GM21825 (cell line): ENCODE data around the gene NOL4L.
"Not testable (repeated sequence)": the region's sequence is repeated elsewhere in the genome, so short reads cannot be mapped to it uniquely, and the experiment has no call there.

Source experiments
- ATAC-seq: cut with Tn5 transposase; IDR thresholded peaks from one replicate; pipeline ENCODE4 v1.9.1; 2021; ENCODE audit warnings: mild to moderate bottlenecking, moderate library complexity; ENCODE audit not compliant: unreplicated experiment

Gene NOL4L

DNA sequence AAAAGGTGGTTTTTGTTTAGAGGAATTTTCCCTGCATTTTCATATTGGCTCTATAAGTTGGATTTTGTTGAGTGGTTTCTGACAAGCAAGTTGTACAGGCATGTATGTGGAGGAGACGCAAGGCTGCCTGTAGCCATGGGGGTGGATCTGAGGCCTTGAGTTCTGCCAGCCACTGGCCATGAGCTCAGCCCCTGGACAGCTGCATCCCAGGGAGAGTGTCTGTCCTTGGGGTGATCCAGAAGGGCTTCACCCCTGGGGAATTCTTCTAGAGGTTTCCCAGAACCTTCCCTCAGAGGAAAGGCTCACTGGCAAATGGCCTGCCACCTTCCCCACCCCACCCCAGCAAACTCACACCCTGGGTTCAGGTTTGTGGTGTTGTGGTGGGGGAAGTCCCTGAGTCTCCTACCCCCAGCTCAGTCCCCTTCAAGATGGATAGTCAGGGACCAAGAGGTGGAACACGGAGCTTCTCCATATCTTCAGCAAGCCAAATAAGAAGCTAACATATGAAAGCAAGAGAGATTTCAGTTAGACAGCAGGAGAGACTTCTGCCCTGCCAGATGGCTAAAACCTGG is 11.6 kb upstream of the NOL4L start:
- no peak for ATAC-seq

DNA sequence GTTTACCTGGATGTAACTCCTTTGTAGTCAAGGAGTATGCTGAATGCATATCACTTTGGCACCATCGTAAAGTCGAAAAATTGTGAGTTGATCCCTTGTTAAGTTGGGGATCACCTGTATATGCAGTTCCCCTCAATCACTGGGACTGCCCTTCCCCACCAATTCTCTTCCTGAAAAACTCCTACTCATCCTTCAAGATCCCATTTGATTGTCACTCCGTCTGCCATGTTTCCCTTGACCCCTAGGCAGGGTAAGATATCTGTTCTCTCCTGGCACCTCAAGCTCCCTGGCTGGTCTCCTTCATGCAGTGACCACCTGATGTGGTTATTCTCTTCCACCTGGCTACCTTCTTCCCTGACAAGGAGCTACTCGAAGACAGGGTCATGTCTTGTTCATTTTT is 10.0 kb upstream of the NOL4L start:
- no peak for ATAC-seq

DNA sequence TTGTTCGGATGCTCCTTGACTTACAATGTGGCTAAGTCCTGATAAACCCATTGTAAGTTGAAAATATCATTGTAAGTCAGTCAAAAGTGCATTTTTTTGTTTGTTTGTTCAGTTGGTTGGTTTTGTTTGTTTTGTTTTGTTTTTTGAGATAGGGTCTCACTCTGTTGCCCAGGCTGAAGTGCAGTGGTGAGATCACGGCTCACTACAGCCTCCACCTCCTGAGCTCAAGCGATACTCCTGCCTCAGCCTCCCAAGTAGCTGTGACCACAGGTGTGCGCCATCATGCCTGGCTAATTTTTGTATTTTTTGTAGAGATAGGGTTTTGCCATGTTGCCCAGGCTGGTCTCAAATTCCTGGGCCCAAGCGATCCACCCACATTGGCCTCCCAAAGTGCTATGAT is 9.5 kb upstream of the NOL4L start:
- not testable (repeated sequence) for ATAC-seq

DNA sequence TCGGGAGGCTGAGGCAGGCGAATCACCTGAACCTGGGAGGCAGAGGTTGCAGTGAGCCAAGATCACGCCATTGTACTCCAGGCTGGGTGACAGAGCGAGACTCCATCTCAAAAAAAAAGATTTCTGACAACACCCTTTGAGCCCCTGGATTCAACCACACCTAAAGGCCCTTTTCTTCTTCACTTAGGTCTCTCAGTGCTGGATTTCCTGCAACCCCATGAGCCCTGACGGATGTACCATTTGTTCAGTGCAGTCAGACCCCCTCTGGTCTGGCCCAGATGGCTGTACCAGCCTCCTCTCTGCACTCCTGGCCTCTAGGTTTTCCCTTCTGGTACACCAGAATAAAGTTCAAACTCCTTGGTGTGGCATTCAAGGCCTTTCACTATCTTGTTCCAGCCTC is 9.1 kb upstream of the NOL4L start:
- ATAC-seq, result no peak

DNA sequence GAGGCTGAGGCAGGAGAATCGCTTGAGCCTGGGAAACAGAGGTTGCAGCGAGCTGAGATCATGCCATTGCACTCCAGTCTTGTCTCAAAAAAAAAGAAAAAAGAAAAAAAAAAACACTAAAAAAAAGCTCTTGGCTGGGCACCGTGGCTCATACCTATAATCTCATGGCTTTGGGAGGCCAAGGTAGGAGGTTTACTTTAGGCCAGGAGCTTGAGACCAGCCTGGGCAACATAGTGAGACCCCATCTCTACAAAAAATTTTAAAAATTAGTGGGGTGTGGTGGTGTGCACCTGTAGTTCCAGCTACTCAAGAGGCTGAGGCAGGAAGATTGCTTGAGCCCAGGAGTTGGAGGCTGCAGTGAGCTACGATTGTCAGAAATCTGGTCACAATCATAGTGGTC is 7.5 kb upstream of the NOL4L start:
- ATAC-seq, result not testable (repeated sequence)

DNA sequence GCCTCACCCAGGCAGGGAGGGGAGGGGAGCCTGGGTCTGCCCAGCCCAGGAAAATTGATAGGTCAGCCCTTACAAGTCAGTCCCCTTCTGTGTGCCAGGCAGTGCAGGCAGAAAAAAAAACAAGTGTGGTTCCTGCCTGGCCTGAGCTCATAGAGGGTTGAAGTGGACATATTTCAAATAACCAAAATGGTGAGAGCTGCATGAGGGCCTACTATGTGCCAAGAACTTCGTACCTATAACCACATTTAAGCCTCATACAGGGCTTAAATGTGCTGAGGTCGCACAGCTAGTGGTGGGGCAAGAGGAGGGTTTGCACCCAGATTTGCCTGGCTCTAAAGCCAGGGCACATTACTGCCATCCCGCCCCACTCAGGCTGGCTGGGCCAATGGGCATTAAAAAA is 6.9 kb upstream of the NOL4L start:
- no peak for ATAC-seq

DNA sequence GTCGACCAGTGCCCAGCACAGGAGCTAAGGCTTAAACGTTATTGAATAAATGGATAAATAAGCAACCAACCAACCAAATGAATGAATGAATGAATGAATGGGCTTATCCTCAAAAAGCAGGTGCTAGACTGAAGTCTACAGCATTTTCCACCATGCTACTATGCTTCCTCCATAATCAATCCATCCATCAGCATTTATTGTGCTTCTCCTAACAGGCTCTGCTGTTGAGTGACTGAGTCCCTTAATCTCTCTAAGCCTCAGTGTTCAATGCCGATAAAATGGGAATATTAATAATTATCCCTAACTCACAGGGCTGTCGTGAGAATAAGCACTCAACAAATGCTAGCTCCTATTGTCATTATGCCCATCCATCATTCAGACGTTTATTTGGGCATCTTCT is 4.6 kb upstream of the NOL4L start:
- ATAC-seq, result no peak

DNA sequence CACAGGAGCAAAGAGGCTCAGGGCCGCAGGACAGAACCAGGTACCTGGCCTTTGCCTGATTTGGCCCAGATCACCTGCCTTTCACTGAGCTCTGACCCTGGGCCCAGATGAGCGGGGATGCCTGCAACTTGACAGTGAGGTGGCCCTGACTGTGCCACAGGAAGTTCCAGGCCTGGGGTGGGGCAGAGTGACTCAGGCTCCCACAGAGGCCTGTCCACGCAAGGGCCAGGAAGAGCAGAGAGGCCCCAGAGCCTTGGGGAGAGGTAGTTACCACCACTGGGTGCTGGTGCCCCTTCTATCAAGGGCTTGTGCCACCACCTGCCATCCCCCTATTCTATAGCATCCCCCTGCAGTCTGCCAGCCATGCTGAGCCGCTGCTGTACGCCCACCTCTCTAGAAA is 4.1 kb upstream of the NOL4L start:
- no peak for ATAC-seq

DNA sequence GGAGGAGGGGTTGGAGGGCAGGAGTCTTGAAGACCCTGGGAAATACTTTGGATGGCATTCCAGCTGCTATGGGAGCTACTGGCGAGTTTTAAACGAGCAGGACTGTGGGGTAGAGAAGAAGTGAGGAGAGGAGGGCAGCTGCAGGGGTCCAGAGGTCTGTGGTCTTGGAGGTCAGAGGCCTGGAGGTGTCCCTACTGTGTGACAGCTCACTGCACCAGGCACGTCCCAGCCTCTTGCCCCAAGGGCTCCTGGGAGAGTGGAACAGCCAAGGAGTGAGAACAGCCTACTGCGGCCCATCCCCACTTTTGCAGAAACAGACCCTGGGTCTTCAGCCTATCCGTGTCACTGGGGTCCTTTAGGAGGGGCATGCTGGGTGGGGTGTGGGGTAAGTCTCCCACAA is 2.9 kb upstream of the NOL4L start:
- ATAC-seq, result no peak

DNA sequence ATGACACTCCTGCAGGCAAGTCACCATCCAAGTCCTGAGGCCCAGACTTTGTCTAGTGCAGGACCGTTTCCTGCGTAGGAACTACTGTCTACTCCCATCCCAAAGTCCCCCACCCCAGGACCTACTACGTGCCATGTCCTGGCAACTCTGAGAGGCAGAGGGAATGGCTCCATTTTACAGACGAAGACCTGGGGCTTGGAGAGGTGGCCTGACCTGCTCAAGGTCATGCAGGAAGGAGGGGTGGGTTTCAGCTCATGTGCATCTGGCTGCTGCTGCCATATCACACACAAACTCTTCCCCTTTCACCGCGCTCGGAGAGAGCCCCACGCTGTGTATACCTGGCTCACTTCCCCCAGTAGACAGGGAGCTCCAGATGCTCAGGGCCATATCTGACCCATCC is 1.2 kb upstream of the NOL4L start:
- ATAC-seq, result no peak

DNA sequence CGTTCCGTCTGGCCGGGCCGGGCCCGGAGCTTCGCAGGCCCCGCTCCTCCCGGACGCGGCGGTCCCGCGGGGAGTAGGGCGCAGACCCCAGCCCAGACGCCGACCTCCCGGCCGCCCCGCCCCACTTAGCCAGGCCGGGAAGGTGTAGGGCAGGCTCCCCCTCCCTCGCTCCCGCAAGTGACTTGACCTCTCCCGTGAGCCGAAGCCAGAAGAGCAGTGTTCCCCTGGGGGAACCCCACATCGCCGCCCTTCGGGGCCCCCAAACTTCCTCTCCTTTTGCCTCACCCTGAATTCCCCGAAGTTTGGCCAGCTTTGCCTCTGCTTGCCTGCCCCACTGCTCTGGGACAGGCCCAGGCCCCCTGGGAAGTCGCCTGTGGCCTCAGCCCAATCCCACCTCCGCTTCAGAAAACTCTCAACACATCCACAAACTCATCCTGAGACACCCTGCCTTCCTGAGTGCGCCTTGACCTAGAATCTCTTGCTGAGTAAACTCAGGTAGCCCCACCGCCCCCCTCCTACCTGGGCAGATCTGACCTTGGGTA is 524 bp upstream of the NOL4L start:
- no peak for ATAC-seq

DNA sequence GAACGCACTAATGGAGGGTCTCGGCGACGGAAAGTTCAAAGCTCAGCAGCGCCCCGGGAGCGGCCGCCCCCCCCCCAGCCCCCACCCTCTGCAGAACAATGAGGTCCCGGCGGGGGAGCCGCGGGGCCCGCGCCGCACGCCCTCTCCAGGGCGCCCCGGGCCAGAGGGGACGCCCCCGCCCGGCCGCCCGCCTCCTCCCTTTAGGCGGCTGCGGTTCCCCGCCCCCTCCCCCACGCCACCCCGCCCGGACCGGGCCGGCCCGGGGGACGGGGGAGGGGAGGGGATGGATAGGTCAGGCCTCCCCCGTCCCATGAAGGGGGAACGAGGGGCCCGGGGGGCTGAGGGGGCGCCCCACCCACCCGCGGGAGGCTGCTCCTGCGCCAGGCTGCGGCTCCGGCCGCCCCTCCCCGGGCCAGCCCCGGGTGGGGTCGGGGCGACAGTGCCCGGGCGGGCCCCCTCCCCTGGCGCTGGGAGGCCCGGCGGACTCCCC is 1.5 kb downstream of the NOL4L start:
- ATAC-seq, result no peak

DNA sequence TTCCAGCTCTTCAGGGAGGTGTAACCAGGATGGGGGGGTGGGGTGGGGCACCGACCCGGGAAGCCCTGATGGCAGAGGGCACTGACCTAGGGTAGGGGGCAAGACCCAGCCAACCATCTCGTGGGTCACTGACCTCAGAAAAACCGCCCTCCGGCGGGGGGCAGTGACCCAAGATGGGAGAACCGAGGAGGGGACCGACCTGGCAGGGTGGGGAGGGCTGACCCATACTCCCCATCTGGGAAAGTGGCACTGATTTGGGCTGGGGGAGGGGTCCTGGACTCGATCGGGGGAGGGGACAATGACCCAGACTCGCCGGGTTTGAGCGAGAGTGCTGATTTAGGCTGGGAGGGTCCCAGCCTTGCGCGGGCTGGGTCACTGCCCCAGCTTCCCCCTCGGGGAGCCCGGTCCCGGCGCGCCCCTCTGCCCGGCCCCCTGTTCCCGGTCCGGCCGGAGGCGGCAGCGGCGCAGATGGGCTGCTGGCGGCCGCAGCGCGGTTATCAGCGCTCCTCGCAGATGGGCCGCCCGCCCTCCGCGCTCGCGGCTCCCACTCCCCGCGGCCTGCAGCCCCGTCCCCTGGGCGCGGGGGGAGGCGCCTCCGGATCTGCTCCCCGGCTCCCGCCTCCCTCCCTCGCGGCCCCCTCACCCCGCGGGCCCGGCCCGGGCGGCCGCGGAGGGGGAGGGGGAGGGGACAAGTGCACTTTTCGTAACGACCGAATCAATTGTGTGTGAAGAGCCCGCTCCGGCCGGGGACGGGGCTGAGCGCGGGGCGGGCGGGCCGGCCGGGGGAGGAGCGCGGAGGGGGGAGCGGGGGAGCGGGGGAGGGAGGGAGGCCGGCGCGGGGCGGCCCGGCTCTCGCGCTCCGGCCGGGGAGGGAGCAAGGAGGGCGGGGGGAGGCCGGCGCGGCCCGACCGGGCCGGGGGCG is 2.2 kb downstream of the NOL4L start:
- no peak for ATAC-seq

DNA sequence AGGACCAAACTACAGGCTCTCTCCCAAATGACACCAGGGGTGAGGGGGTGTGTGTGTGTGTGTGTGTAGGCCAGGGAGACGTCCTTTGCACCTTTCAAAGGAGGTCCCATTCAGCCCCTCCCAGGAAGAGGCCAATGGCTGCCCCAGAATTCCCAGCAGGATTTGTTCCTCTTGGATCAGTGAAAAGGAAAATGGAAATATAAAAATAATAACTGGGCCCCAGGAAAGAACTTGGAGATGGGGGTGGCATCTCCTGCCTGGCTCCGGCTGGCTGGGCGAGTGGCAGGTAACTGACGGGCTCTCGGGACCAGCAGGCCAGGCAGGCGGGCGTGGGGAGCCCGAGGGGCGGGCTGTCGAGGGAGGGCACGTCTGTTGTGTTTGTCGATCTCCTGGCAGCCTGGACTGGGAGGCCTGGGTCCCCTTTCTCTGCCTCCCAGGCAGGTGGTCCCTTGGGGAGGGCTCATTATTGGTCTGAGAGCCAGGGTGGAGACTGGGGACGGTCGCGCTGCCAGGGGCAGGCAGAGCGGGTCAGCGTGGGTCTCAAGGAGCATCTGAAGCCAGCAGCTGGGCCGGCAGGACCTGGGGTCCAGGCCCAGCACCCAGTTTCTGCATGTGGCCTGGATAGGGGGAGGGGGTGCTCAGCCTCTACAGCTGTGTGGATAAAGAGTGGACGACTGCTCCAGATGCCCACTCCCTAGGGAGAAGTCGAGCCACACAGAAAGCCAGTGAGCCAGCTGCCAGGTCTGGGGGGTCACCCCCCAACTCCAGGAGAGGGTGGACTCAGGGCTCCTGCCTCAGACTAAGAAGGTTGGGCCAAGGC is 3.1 kb downstream of the NOL4L start:
- no peak for ATAC-seq

DNA sequence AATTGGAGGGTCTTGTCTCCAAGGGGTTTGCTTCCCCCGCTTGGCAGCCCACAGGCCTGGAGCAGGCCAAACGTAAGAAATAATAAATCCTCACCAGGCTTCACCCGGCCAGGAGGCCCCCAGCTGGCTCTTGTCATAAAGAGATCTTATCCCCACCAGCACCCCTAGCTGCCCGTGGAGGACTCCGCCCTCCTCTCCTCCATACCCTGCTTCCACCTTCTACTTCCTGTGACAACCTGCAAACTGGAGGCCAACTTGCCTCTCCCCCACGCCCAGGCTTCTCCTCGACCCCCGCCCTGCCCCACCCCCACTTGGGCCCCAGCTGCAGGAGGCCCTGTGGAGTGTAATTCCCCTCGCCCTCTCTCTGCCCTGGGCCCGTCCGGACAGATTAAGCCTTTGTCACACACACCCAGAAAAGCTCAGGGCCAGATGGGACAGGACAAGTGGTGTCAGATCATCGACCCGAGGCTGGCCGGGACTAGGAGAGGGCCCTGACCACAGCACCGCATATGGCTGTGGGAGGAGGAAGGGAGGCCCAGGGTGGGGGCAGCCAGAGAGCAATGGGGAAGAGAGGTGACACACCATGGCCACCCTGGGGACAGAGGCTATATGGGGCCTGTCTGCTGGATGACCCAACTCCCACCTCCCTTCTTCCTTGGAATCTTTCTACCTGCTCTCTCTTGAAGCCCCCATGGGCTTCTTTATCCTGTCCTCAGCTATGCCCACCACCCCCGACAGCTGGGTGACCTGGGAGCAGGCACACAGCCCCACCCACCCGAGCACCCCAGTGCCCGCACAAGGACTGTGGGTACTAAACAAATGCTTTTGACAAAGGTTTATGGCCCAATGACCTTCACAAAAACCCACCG is 3.9 kb downstream of the NOL4L start:
- ATAC-seq, result no peak

DNA sequence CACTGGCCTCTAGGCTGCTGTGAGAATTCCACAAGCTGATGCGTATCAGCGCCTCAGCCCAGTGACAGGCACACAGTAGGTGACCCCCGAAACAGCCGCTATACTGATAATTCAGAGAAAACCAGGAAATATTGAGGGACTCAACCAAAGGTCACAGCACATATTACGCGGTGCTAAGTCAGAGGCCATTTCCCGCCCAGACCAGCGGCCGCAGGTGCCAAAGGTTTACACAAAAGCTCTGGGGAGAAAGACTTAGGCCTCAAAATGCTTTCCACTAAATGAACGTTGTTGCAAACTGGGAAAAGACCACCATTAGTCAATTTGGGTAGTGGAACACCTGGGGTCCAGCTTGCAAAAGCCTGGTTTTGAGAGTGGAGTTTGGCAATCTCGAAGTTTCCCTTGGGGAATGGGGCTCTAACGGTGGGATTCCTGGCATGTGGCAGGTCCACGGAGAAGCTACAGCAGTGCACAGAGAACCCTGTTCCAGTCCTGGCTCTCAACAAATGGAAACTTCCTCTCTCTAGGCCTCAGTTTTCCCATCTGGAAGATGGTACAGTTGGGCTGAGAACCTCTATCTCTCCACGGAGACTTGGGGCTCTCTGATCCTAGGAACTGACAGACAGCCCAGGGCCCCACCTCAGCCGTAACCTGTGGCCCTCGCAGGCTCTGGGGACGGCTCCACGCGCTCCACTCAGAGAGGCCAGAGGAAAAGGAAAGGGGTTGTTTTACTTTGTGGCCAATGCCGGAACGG is 4.7 kb downstream of the NOL4L start:
- ATAC-seq, result no peak

DNA sequence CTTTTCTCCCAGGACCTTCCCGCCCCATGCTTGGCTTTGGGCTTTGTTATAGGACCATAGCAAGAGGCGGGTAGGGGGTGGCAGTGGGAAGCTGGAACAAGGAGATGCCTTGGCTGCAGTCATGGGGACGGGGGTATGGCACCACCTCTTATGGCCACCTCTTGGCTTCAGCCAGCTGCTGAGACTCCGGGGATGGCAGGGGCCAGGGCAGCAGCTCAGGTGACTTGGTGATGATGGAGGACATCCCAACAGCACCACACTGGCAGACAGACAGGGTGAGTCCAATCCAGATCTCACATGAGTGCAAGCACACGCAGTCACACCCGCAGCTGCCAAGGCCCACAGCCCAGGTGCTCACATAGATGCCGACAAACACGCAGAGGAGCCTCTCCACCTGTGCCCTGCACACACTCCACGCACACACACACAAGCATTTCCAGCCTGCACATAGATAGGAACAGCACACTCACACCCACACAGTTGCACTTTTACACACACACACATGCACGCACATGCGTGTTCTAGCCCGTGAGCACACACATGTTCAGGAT is 6.2 kb downstream of the NOL4L start:
- ATAC-seq, result no peak

DNA sequence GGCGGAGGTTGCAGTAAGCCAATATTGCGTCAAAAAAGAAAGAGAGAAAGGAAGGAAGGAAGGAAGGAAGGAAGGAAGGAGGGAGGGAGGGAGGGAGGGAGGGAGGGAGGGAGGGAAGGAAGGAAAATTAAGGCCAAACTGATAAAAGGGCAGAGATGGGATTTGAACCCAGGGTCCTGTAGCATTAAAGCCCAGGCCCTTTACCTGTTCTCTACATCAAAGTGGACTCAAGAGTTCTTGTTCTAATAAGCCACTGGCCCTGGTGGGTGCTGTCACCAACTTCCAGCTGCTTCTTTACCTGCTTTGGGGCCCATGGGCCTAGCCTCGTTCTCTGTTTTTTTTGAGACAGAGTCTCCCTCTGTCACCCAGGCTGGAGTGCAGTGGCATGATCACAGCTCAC is 7.1 kb downstream of the NOL4L start:
- ATAC-seq, result not testable (repeated sequence)

DNA sequence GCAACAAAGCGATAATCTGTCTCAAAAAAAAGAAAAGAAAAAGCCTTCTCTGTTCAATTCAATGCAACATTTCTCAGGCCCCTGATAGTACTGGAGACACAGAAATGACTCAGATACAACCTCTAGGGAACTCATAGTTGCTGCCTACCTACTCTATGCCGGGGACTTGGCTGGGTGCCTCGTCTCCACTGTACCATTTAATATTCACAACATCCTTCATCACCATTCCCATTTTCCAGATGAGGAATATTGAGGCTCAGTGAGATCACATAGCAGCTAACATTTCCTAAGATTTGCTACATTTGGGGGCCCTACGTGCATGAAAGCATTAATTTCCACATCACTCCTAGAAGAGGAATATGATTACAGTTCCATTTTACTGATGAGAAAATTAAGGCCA is 7.5 kb downstream of the NOL4L start:
- ATAC-seq, result no peak
